ENCODE data around the gene ZBTB7A. TPM values are rescaled to one million over a fixed set of nuclear protein-coding genes. Genes with fewer than 3 reads are reported as not detected.

The ZBTB7A gene
- polyA plus RNA-seq, 2 of the 4 experiments (the other 2 are of a cell fraction) = 2.3 to 11.6 TPM

DNA sequence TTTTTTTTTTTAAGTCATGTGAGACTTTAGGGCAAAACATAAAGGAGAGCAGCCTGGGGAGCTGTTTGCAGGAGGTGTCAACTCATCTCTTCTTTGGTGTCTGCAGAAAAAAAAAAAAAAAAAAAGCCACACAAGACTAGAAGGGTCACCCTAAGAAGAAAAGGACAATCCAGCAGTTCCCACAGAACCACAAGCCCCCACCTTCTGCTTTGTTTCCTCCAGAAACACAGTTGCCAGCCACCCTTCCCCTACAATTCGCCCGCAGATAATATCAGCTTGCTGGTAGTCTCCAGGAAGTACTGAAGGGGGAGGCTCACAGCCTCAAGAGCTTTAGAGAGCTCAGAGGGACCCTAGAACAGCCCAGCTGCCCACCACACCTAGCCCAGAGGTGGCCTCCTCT, 22.3 kb upstream of the ZBTB7A start:
- TF ChIP-seq JUN (IDR thresholded peaks at IDR 0.05) = no peak
- TF ChIP-seq JUNB (IDR thresholded peaks at IDR 0.05) = no peak
- TF ChIP-seq PHF8 (IDR thresholded peaks at IDR 0.05; ENCODE audit: borderline replicate concordance, low read depth) = no peak
- TF ChIP-seq, protein P1, sequence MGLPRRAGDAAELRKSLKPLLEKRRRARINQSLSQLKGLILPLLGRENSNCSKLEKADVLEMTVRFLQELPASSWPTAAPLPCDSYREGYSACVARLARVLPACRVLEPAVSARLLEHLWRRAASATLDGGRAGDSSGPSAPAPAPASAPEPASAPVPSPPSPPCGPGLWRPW (IDR thresholded peaks at IDR 0.05) = no peak
- no peak for TF ChIP-seq ZSCAN20 (CRISPR knock-in tag; IDR thresholded peaks at IDR 0.05)
- TF ChIP-seq HDAC2 (IDR thresholded peaks at IDR 0.05) = no peak
- TF ChIP-seq, protein P2, sequence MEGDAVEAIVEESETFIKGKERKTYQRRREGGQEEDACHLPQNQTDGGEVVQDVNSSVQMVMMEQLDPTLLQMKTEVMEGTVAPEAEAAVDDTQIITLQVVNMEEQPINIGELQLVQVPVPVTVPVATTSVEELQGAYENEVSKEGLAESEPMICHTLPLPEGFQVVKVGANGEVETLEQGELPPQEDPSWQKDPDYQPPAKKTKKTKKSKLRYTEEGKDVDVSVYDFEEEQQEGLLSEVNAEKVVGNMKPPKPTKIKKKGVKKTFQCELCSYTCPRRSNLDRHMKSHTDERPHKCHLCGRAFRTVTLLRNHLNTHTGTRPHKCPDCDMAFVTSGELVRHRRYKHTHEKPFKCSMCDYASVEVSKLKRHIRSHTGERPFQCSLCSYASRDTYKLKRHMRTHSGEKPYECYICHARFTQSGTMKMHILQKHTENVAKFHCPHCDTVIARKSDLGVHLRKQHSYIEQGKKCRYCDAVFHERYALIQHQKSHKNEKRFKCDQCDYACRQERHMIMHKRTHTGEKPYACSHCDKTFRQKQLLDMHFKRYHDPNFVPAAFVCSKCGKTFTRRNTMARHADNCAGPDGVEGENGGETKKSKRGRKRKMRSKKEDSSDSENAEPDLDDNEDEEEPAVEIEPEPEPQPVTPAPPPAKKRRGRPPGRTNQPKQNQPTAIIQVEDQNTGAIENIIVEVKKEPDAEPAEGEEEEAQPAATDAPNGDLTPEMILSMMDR (IDR thresholded peaks at IDR 0.05) = no peak
- Histone ChIP-seq H3K9me3 (no peaks in the 10 kb centered on the region), H3K4me3 (no peak overlapping the region), H3K27ac (no peak overlapping the region), H3K4me1 (peaks cover 6% of the 10 kb centered on the region; the same call in 2 of the 3 replicates), H3K4me2 (no peak overlapping the region)
- POLR2A ChIA-PET = interaction anchor here (0.6 kb wide), 1 partner anchor 383 kb away, joined by 4 read pairs; no protein-coding TSS in a partner anchor
- CTCF ChIA-PET = interaction anchor here (0.7 to 1.3 kb wide), 3 partner anchors 12 to 211 kb away, joined by 3 to 5 read pairs (median 5); no protein-coding TSS in a partner anchor
- ATAC-seq (no peak), DNase-seq (ENCODE audit: low read depth in 1 of 2, low spot score in 1 of 2) (no peak), FAIRE-seq (no peak)
- 90% methylated on average over 2 of the region's 2 CpGs for WGBS (ENCODE audit: missing lambda C conversion rate)

DNA sequence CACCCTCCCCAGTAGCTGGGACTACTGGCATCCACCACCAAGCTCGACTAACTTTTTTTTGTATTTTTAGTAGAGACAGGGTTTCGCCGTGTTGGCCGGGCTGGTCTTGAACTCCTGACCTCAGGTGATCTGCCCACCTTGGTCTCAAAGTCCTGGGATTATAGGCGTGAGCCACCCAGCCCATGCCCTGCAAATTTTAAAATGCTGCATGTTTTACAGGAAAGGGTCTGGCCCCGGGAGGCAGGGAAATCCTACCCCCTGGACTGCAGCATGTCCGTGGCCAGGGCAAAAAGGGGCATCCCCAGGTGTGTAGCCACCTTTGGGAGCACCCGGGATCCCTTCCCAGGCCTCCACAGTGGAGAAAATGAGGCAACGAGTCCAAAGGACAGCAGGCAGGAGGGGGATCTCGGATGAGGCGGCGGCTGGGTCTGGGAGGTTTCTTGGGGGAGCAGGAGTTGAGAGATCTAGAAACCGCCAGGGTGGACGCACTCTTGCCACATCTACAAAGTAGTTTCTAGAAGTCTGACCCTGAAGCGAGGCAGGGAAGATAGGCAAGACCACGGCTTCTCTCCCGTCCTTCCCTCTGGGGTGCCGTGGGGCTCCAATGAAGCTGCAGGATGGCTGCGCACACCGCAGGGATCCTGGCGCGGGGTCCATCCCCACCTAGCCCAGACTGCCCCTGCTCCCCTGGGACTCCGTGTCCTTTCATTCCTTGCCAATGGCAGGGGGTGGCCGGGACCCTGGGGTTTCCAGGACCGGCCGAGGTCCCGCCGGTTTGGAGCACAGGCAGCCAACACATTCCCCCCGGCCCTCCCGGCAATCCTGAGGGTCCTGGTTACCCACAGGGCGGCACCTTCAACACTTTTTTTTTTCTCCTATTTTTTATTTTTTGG, 21.3 kb upstream of the ZBTB7A start:
- ChIA-PET CTCF (interaction anchor here (0.6 to 1.4 kb wide), 4 partner anchors 9 to 39 kb away, joined by 3 to 5 read pairs (median 3); no protein-coding TSS in a partner anchor), POLR2A (interaction anchor here (0.6 kb wide), 1 partner anchor 383 kb away, joined by 4 read pairs; no protein-coding TSS in a partner anchor)
- Histone ChIP-seq H3K4me2 (no peak overlapping the region), H3K4me1 (peaks cover 6% of the 10 kb centered on the region; the same call in 2 of the 3 replicates), H3K27ac (no peak overlapping the region), H3K9me3 (no peaks in the 10 kb centered on the region), H3K4me3 (no peak overlapping the region)
- 90% methylated on average over 26 of the region's 31 CpGs for WGBS (ENCODE audit: missing lambda C conversion rate)
- FAIRE-seq = no peak
- no peak for DNase-seq (ENCODE audit: low read depth in 1 of 2, low spot score in 1 of 2)
- TF ChIP-seq, protein P3, sequence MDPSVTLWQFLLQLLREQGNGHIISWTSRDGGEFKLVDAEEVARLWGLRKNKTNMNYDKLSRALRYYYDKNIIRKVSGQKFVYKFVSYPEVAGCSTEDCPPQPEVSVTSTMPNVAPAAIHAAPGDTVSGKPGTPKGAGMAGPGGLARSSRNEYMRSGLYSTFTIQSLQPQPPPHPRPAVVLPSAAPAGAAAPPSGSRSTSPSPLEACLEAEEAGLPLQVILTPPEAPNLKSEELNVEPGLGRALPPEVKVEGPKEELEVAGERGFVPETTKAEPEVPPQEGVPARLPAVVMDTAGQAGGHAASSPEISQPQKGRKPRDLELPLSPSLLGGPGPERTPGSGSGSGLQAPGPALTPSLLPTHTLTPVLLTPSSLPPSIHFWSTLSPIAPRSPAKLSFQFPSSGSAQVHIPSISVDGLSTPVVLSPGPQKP (IDR thresholded peaks at IDR 0.05; ENCODE audit: low read depth, low read length) = no peak
- no peak for TF ChIP-seq ZNF302 (CRISPR knock-in tag; IDR thresholded peaks at IDR 0.05)
- TF ChIP-seq RARB (CRISPR knock-in tag; IDR thresholded peaks at IDR 0.05) = no peak
- TF ChIP-seq ZFP36 (IDR thresholded peaks at IDR 0.05; ENCODE audit: borderline replicate concordance, partially characterized antibody) = no peak
- TF ChIP-seq FOSL2 (IDR thresholded peaks at IDR 0.05) = no peak
- no peak for TF ChIP-seq FOSL2 (CRISPR knock-in tag; IDR thresholded peaks at IDR 0.05)
- no peak for TF ChIP-seq EP300 (IDR thresholded peaks at IDR 0.05)
- TF ChIP-seq HDAC2 (IDR thresholded peaks at IDR 0.05) = no peak
- TF ChIP-seq, protein P4, sequence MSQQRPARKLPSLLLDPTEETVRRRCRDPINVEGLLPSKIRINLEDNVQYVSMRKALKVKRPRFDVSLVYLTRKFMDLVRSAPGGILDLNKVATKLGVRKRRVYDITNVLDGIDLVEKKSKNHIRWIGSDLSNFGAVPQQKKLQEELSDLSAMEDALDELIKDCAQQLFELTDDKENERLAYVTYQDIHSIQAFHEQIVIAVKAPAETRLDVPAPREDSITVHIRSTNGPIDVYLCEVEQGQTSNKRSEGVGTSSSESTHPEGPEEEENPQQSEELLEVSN (IDR thresholded peaks at IDR 0.05; ENCODE audit: borderline replicate concordance, low read depth) = no peak
- TF ChIP-seq RAD21 (conservative IDR thresholded peaks at IDR 0.05 in 1 of 2, IDR thresholded peaks at IDR 0.05 in 1 of 2) = no peak
- TF ChIP-seq EHMT2 (IDR thresholded peaks at IDR 0.05; ENCODE audit: low read depth) = no peak
- TF ChIP-seq ESRRA (IDR thresholded peaks at IDR 0.05; ENCODE audit: borderline replicate concordance, low read length) = no peak
- TF ChIP-seq ZSCAN20 (CRISPR knock-in tag; IDR thresholded peaks at IDR 0.05) = no peak
- TF ChIP-seq, protein P2 (IDR thresholded peaks at IDR 0.05) = no peak
- TF ChIP-seq MAFK (IDR thresholded peaks at IDR 0.05; ENCODE audit: partially characterized antibody) = no peak
- TF ChIP-seq MAZ (IDR thresholded peaks at IDR 0.05; ENCODE audit: borderline replicate concordance, low read depth, low read length) = no peak
- ATAC-seq = no peak

Data from A549 (cell line).